ENCODE results near the gene SOSTDC1.

GRCh38 chr7:16479161-16479560, 13.6 kb upstream of the SOSTDC1 start:
- TF ChIP-seq CTCF (IDR thresholded peaks at IDR 0.05; ENCODE audit: poor library complexity, severe bottlenecking) (no peak), EZH2 (IDR thresholded peaks at IDR 0.05; ENCODE audit: borderline replicate concordance, insufficient read depth, low read length, poor library complexity, severe bottlenecking) (no peak), RAD21 (conservative IDR thresholded peaks at IDR 0.05) (no peak), REST (IDR thresholded peaks at IDR 0.05; ENCODE audit: borderline replicate concordance) (no peak), POLR2AphosphoS5 (IDR thresholded peaks at IDR 0.05) (no peak), TAF1 (IDR thresholded peaks at IDR 0.05; ENCODE audit: low read depth) (no peak), EP300 (conservative IDR thresholded peaks at IDR 0.05; ENCODE audit: poor library complexity, severe bottlenecking) (no peak), MXI1 (conservative IDR thresholded peaks at IDR 0.05; ENCODE audit: poor library complexity, severe bottlenecking) (no peak), SMC3 (conservative IDR thresholded peaks at IDR 0.05; ENCODE audit: poor library complexity) (no peak)
